GM18498 (cell line): ENCODE results near the gene GPN2.

Source experiments
- ATAC-seq: cut with Tn5 transposase; IDR thresholded peaks from one replicate; pipeline ENCODE4 v1.9.1; 2021; ENCODE audit warnings: mild to moderate bottlenecking, moderate library complexity; ENCODE audit not compliant: unreplicated experiment

The GPN2 gene

DNA sequence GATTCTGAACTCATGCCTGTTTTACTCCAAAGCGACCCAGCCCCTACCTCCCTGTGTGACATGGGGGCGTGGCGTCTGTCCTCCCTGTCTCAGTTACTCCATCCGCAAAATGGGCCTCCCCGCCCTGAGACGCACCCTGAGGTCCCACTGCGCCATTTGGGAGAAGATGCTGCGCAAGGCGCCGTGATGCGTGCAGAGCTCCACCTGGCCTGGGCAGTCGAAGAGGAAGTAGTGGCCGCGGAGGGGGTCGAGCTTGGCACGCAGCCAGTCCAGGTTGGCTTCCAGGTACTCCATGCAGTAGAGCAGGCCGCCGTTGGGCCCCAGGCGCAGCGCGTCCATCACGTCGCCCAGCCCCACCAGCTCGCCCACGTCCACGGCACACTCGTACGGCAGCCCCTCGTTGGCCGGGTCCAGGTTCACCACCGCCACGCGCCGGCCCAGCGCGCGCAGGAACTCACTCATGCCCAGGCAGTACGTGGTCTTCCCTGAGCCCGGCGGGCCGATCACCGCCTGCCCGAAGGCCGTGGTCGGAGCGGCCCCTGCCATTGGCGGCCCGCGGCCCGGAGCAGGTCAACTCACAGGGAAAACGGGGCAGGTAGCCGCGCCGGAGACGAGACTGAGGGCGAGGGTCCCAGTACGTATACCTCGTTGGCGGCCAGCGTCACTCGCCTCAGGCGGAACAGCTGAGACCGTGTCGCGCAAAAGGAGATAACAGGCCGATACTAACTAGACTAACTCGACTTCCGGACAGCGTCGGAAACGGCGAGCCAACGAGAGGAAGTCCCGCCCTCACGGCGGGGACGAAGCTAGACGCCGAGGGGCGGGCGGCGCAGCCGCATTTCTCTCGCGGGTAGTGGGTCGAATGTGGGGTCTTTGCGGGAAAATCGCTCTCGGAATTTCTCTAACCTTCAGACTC lies at the start of gene GPN2:
Gene GPN2, minus strand, starts transcription at position 733 of the 916 bp plus-strand sequence. Its CDS starts 187 bp downstream, at position 546.
- ATAC-seq = peak; percentile 87

DNA sequence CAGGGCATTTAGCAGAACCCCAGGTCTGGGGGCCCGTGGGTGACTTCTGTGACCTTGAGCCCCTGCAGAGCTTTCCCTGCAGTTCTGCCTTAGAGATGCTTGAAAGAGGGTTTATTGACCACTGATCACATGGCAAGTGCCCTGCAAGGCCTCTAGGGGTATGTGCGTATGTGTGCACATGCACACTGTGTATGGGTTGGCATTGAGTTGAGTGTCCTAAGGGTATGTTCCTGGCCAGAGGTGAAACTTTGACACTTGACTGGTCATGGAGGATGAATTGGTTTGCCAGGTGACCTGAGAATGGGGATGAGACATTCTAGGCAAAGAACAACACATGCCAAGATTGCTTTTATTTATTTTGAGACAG lies 48.6 kb upstream of the GPN2 start:
- no peak for ATAC-seq

DNA sequence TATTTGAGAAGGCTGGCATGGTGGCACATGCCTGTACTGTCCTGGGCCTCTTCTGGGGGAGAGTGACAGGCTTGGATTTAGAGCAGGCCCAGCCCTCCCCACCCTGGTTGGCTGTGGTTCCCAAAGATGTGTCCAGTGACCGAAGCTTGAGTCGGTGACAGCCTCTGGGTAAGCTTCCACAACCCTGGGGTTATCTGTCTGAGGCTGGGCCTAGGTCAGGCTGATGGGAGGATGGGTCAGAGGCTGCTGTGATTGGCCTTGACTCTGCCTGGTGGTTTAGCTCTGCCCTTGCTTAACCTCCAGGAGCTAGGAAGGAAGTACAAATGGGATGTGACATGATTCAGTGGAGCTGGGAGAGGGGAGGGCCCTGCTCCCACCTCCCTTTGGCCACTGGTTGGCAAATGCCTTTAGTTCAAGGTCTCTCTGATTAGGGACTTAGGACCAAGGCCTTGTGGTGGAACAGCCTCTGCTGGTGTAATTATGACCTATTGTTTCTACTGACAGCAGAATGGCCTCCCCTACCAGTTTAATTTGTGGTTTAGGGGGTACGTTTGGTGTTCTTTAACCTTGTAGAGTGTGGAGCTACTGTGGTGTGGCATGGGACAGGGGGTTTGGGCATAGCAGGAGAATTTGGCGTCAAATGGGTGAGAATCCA lies 48.0 kb upstream of the GPN2 start:
- ATAC-seq = no peak

DNA sequence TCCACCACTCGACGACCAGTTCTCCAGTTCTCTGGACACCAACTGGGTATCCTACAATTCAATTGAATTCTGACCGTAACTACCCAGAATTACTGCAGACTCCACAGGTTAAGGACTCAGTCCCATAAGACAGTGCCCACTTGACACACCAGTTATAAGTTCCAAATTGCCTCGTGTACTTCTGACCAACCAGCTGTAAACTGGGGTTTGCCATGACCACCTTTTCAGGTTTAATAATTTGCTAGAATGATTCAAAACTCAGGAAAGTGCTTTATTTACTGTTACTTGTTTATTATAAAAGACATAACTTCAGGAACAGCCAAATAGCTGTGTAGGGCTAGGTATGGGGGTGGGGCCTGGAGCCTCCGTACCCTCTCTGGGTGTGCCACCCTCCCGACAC lies 46.7 kb upstream of the GPN2 start:
- no peak for ATAC-seq

DNA sequence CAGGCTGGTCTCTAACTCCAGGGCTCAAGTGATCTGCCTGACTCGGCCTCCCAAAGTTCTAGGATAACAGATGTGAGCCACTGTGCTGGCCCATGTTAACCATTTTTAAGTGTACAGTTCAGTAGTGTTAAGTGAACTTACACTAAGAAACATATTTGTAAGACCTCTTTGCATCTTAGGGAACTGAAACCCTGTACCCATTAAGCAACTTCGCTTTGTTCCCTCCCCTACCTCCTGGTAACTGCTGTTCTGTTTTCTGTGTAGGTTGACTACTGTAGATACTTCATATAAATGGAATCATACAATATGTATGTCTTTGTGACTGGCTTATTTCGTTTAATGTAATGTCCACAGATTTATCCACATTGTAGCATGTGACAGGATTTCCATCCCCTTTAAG lies 42.4 kb upstream of the GPN2 start:
- no peak for ATAC-seq

DNA sequence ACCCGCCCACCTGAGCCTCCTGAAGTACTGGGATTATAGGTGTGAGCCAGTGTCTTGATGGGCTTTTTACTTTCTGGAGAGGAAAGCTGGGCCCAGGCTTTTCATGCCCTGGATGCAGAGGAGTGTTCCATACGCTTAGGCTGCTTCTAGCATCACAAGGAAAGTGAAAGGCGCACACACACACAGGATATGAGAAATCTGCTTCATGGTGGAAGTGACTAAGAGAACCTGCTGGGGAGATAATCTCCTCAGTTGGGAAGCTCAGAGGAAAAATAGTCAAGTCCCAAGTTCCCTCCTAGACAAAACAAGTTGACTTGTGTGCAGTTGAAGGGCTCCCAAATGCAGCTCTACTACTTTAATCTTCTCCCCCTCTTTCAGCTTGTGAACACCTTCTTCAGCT lies 33.6 kb upstream of the GPN2 start:
- ATAC-seq = no peak

DNA sequence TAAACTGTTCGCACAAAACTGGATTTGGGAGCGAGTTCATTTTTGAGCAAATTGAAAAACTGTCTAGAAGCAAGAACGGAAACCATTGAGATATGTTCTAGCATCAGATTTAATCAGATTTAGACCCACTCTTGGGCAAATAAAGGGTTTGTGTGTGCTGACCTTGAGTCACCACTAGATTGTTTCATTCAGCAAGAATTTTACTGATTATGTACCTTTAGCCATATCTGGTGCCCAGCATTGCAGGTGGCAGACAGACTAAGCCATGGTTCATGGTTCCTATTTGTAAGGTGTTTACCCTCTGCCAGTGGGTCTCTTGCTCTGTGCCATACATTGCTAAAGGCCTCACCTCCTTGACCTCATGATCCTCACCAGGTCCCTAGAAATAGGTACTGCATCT lies 32.8 kb upstream of the GPN2 start:
- no peak for ATAC-seq

DNA sequence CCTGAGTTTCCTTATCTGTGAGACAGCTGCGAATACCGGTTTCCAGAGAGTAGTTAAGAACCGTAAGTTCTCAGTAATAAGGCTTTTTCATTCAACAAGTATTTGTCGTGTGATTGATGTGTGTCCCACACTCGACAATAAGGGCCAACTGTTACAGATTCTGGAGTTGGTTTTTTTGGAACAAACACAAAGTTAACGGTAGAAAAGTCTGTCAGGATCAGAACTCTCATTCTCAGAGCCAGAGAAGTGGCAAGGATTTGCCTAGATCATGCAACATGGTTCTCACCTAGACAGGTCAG lies 32.3 kb upstream of the GPN2 start:
- no peak for ATAC-seq

DNA sequence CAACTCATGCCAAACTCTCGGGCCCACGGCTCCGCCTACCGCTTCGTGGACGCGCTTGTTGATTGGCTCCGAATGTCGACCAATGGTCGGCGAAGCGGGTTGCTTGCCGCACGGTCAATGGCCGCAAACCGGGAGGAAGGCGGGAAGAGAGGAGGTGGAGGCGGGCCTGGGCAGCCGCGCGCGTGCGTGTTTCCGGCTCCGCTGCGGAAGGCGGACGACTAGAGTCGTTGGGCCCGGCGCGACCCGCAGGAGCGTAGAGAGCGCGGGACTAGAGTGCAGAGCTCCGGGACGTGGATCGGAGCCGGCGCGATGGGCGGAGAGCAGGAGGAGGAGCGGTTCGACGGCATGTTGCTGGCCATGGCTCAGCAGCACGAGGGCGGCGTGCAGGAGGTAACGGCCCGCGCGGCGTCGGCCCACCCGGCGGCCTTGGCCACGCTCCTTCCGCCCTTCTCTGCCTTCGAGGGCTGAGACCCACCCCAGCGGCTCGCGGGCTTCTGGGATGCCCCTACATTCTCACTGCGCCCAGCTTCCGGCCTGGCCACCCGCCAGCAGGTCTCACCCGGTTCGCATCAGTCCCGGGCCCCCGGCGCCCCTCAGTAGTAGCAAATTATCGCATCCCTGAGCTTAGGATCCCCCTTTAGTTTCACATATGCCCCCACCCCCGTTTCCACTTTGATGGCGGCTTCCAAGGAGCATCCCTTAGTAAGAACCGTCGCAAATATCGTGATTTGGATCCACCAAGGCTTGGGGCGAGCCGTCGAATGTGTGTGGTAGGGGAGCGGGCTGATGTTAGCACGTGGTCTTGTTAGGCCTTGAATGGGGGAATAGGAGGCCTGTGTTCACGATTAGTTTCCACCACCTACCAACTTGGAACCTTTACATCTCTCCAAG lies 31.7 kb upstream of the GPN2 start, which contains the start of gene NUDC:
Gene NUDC, plus strand, starts transcription at position 204 of the 891 bp plus-strand sequence. Its CDS starts 106 bp downstream, at position 310.
- ATAC-seq = peak; percentile 97

DNA sequence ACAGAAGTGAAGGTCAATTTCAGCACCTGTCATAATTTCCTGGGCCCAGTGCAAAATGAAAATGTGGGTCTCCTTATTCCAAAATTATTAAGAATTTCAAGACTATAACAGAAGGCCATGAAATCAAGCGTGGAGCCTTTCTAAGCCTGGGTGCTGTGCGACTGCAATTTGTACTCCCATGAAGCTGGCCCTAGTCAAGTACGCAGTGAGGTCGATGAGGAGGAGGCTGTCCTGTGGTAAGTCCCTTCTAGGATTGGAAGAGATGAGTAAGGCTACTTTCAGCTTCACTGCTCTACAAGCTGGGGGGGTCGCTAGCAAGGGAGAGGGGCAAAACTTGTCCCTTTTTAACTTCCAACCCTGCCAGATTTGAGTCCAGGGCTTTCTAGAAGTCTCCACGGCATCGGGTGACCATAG lies 31.1 kb upstream of the GPN2 start:
- peak; percentile 19 for ATAC-seq

DNA sequence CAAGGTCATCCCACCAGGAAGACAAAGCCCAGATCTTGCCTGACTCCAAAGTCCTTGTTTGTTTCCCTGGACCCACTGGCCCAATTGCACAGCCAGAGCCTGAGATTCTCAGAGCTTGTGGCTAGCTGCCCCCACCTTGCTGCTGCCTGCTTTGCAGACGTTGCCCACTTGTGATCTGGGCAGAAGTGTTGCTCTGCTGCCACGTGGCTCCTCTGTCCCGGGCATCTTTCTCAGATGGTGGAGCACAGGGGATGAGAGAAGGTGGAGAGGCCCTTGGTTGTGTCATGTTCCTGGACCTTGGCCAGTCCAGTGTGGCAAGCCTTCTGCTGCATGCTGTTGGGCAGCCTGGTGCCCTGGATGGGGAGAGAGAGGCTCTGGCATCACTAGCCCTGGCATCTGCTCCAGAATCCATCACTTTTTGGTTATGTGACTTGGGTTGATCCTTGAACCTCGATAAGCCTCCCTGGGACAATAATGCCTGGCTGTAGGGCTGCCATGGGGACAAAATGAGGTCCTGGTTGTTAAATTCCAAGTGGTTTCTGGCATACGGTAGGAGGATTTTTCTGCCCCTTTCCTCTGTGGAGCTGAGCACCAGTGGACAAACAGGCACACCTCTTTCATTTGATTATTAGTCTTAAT lies 25.2 kb upstream of the GPN2 start:
- ATAC-seq = no peak

DNA sequence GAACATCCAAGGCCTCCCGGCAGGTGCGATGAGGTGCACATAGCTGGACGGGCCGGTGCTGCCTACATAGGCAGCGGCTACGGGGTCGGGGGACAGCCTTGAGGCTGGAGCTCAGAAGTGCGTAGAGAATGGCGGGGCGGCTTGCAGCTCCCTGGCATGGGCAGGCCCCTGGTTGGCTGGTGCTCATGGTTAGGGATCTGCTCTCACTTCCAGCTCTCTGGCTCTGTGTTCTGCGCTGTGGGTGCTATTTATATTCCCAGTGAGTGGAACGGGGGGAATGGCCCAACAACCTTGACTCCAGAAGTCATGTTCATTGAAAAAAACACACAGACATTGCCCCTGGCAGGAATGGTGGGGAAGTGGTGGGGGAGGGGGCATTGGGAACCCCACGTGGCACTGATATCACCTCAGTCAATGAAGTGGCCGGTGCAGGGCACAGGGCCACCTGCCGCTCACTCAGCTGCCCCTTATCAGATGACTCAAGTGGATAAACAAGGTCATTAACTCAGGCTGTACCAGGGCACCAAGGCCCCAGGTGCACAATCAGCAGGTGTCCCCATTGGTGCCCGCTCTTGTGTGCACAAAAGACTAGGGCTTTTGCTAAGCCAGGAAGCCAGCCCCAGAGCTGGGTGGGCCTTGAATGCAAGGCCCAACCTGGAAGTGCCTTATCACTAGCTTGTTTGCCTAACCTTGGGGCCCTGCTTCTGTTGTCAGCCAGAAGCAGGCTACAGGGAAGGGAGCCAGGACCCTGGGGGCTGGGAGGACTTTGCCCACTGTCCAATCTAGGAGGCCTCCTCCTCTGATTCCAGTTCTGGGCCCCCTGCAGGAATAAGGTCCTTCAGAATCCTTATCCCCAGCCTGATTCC lies 23.9 kb upstream of the GPN2 start, which contains the start of gene NR0B2:
Gene NR0B2, minus strand, starts transcription at position 222 of the 866 bp plus-strand sequence. Its CDS starts 35 bp downstream, at position 187.
- ATAC-seq = no peak

DNA sequence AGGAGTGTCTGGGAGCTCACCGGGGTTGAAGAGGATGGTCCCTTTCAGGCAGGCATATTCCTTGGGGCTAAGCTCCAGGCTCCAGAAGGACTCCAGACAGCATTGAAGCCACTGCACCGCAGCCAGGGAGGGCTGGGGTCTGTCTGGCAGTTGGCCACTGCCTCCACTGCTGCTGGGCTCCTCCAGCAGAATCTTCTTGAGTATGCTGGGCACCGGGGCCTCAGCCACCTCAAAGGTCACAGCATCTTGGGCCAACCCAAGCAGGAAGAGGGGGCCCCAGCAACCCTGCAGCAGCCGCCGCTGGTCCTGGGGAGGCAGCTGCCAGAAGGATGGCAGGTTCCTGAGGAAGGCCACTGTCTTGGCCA lies 23.3 kb upstream of the GPN2 start:
- ATAC-seq = no peak

DNA sequence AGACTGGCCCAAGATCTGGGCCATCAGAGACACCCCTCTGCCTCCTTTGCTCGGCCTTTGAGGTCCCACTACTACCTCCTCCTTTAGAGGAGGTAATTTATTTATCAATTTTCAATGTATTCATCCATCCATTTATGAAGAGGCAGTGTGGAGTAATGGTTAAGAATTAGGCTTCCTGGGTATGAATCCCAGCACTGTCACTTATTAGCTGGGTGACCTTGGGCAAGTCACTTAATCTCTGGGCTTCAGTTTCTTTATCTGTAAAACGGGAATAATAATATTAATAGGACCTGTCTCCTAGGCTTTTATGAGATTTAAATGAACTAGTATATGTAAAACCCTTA lies 22.0 kb upstream of the GPN2 start:
- ATAC-seq = no peak

DNA sequence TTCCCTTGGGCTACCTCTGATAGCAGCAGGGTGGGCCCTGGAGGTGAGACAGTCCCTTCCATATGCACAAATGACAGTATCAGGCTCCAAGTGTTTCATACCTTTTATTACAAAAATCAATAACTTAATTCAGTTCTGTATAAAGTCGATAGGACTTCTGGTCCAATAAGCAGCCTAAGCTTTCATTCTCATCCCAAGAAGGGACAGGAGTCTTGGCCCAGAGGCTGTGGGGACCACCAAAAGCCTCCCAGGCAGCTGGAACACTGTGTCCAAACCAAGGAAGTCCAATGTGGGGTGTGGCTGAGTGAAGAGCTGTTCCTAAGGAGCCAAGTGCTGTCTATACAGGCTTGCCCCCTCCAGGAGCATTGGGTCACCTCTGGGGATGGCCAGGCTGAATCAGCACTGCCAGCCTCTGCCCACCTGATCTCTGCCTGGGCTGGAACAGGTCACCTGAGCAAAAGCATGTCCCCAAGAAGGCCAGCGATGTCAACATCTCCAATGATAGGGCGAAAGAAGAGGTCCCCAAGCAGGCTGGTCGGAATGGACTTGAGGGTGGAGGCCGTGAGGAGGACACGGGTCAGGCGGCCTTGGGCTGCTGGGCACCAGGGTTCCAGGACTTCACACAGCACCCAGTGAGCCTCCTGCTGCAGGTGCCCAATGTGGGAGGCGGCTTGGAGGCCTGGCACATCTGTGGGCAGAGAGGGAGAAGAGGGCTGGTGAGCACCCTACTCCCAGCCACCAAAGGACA lies 21.5 kb upstream of the GPN2 start:
- no peak for ATAC-seq

DNA sequence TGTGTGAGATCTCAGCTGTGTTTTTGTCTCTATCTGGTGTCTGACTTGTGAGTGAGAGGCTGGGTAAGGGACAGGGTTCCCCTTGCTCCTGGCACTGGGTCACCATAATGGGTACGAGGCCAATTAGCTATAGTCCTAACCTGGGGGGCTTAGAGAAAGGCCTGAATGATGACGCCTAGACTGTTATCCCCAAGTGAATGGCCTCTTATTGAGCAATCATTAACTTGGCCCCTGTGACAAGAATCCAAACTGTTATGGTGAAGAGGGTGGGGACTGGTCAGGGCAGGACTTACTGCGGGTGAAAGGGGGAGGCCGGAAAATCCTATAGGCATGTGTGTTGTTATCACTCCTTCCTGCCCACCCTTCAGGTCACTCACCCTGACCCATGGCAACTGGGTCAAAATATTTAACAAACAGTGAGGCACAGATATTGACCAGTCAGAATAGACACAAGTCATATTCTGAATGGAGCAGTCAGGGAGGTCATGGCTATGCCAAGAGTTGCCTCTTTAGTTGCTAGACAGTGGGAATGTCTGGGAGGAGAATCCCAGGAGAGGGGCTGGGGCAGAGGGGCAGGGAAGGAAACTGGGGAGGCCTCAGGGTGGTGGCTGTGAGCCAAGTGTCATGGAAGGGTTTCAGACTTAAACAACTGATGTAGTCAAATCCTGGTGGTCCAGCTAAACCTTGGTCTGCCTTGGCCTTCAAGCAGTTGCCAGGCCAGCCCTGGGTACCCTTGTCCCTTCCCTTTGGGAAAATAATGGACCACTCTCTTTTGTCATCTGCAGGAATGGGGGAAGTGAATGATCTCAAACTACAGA lies 20.5 kb upstream of the GPN2 start:
- no peak for ATAC-seq

DNA sequence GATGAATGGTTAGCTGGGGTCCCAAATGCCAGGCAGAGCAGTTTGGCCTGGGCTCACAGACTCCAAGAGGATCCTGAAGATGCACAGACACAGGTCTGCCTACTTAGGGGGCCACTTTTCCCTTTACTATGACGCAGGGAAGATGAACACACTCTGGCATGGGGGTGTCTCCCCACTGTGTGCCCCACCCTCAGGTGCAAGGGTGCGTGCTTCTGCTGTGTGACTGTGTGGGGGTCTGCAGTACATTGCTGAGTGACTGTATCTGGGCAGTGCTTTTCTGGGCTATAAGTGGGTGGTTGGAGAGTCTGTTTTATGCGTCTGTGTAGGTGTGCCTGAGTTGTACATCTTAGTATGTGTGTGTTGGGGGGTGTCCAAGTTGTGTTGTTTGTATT lies 19.9 kb upstream of the GPN2 start:
- ATAC-seq = no peak

DNA sequence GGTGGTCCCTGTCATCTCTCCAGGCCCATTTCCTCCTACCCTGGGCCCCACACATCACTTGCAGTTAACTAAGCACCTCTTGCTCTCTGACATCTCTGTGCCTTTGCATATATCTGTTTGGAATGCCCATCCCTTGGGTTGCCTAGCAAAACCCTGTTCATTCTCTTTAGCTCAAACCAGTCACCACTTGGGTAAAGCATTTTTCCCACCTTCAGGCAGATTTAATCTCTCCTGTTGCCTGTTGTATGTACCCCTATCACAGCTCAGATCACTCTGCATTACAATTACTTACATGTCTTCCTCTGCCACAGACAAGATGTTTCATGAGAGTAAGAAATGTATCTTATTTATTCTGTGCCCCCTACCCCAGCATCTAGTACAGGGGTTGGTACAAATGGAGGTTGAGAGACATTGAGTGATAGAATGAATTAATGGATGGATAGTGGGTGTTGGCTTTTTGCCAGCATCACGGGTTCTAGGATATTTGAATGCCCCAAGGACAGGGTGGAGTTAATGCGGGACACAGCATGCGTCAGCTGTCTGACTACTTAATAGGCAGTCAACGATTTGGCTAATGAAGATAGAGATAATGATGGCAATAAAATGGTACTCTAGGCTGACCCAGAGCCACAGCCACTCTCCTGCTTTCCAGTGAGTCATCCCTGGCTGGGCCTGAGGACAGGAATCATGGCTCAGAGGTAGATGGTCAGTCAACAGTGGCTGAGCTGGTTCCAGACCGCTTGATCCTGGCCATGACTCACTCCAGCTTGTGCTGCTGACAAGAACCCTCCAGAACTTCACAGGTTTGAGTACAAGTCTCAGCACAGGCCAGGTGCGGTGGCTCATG lies 17.2 kb upstream of the GPN2 start:
- no peak for ATAC-seq
